ENCODE measurements around the gene ARAP2.

Gene ARAP2

GRCh38 chr4:36091997-36092396 lies 152.3 kb downstream of the ARAP2 start:
- TF ChIP-seq NFIC (IDR thresholded peaks at IDR 0.05): no peak
- no peak for TF ChIP-seq CEBPB (IDR thresholded peaks at IDR 0.05)
- TF ChIP-seq TEAD4 (IDR thresholded peaks at IDR 0.05): no peak
- TF ChIP-seq YY1 (IDR thresholded peaks at IDR 0.05; ENCODE audit: low read depth): no peak
- no peak for TF ChIP-seq TAF1 (IDR thresholded peaks at IDR 0.05; ENCODE audit: low read depth)
- no peak for TF ChIP-seq REST (IDR thresholded peaks at IDR 0.05; ENCODE audit: low read depth)
- no peak for TF ChIP-seq CREB1 (IDR thresholded peaks at IDR 0.05; ENCODE audit: low read depth)
- no peak for TF ChIP-seq FOXM1 (IDR thresholded peaks at IDR 0.05; ENCODE audit: borderline replicate concordance, low read depth)
- no peak for TF ChIP-seq ZBTB7A (IDR thresholded peaks at IDR 0.05; ENCODE audit: low read depth)
- TF ChIP-seq TCF12 (IDR thresholded peaks at IDR 0.05; ENCODE audit: low read depth): no peak
- TF ChIP-seq EGR1 (IDR thresholded peaks at IDR 0.05): no peak
- no peak for TF ChIP-seq EP300 (IDR thresholded peaks at IDR 0.05; ENCODE audit: borderline replicate concordance)
- TF ChIP-seq RAD21 (IDR thresholded peaks at IDR 0.05; ENCODE audit: low read depth): no peak
- TF ChIP-seq, protein P1, sequence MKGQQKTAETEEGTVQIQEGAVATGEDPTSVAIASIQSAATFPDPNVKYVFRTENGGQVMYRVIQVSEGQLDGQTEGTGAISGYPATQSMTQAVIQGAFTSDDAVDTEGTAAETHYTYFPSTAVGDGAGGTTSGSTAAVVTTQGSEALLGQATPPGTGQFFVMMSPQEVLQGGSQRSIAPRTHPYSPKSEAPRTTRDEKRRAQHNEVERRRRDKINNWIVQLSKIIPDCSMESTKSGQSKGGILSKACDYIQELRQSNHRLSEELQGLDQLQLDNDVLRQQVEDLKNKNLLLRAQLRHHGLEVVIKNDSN (IDR thresholded peaks at IDR 0.05): no peak
- no peak for TF ChIP-seq MAX (IDR thresholded peaks at IDR 0.05)

GRCh38 chr4:36088542-36088941 lies 155.8 kb downstream of the ARAP2 start:
- TF ChIP-seq, protein P1 (IDR thresholded peaks at IDR 0.05): no peak
- no peak for TF ChIP-seq EGR1 (IDR thresholded peaks at IDR 0.05)
- no peak for TF ChIP-seq MAX (IDR thresholded peaks at IDR 0.05)
- TF ChIP-seq ZBTB7A (IDR thresholded peaks at IDR 0.05; ENCODE audit: low read depth): no peak
- no peak for TF ChIP-seq REST (IDR thresholded peaks at IDR 0.05; ENCODE audit: low read depth)
- TF ChIP-seq EP300 (IDR thresholded peaks at IDR 0.05; ENCODE audit: borderline replicate concordance): no peak
- TF ChIP-seq NFIC (IDR thresholded peaks at IDR 0.05): no peak
- no peak for TF ChIP-seq TCF12 (IDR thresholded peaks at IDR 0.05; ENCODE audit: low read depth)
- TF ChIP-seq CREB1 (IDR thresholded peaks at IDR 0.05; ENCODE audit: low read depth): no peak

- TF ChIP-seq TCF12 (IDR thresholded peaks at IDR 0.05; ENCODE audit: low read depth) (no peak), TEAD4 (IDR thresholded peaks at IDR 0.05) (no peak), EGR1 (IDR thresholded peaks at IDR 0.05) (no peak), CEBPB (IDR thresholded peaks at IDR 0.05) (no peak), FOXM1 (IDR thresholded peaks at IDR 0.05; ENCODE audit: borderline replicate concordance, low read depth) (no peak), YY1 (IDR thresholded peaks at IDR 0.05; ENCODE audit: low read depth) (no peak), RAD21 (IDR thresholded peaks at IDR 0.05; ENCODE audit: low read depth) (no peak), TAF1 (IDR thresholded peaks at IDR 0.05; ENCODE audit: low read depth) (no peak), REST (IDR thresholded peaks at IDR 0.05; ENCODE audit: low read depth) (no peak), MAX (IDR thresholded peaks at IDR 0.05) (no peak), NFIC (IDR thresholded peaks at IDR 0.05) (no peak), ZBTB7A (IDR thresholded peaks at IDR 0.05; ENCODE audit: low read depth) (no peak), CREB1 (IDR thresholded peaks at IDR 0.05; ENCODE audit: low read depth) (no peak), EP300 (IDR thresholded peaks at IDR 0.05; ENCODE audit: borderline replicate concordance) (no peak)
- TF ChIP-seq, protein P1 (IDR thresholded peaks at IDR 0.05): no peak
Measured at GRCh38 chr4:36086261-36086786, 158.0 kb downstream of the ARAP2 start.

DNA sequence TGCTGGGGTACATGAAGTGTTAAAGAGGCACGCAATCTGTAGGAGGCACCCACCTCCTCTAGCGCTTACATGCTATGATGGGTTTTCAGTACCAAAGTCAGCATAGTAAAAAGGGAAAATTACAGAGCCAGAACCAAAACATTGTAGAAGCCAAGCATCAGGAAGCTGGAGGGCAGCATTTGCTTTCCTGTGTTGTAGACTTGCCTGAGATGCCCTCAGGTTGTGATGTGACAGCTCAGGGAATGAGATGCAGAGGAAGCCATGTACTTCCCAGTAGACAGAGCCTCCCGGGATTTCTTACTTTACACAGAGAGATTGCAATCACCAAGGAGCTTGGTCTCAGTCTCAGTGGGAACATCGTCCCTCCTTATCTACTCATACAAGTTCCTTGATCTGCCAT lies 161.5 kb downstream of the ARAP2 start:
- no peak for TF ChIP-seq CREB1 (IDR thresholded peaks at IDR 0.05; ENCODE audit: low read depth)
- no peak for TF ChIP-seq RAD21 (IDR thresholded peaks at IDR 0.05; ENCODE audit: low read depth)
- TF ChIP-seq ZBTB7A (IDR thresholded peaks at IDR 0.05; ENCODE audit: low read depth): no peak
- no peak for TF ChIP-seq TEAD4 (IDR thresholded peaks at IDR 0.05)
- TF ChIP-seq MAX (IDR thresholded peaks at IDR 0.05): no peak
- no peak for TF ChIP-seq REST (IDR thresholded peaks at IDR 0.05; ENCODE audit: low read depth)
- TF ChIP-seq TCF12 (IDR thresholded peaks at IDR 0.05; ENCODE audit: low read depth): no peak
- no peak for TF ChIP-seq FOXM1 (IDR thresholded peaks at IDR 0.05; ENCODE audit: borderline replicate concordance, low read depth)
- TF ChIP-seq YY1 (IDR thresholded peaks at IDR 0.05; ENCODE audit: low read depth): no peak
- no peak for TF ChIP-seq TAF1 (IDR thresholded peaks at IDR 0.05; ENCODE audit: low read depth)
- TF ChIP-seq CEBPB (IDR thresholded peaks at IDR 0.05): no peak
- TF ChIP-seq, protein P1 (IDR thresholded peaks at IDR 0.05): no peak
- TF ChIP-seq EGR1 (IDR thresholded peaks at IDR 0.05): no peak
- no peak for TF ChIP-seq EP300 (IDR thresholded peaks at IDR 0.05; ENCODE audit: borderline replicate concordance)
- no peak for TF ChIP-seq NFIC (IDR thresholded peaks at IDR 0.05)
